NB4 (cell line): ENCODE data around the gene CAPN14.

Experiments used
- DNase-seq: peaks from one replicate; pipeline ENCODE4 v3.0.0; 2010; ENCODE audit warnings: low read depth
- H3K4me3 ChIP-seq: one replicate; pipeline ENCODE4 v1.5.1; 2011; ENCODE audit warnings: mild to moderate bottlenecking, low read depth, low read length, moderate library complexity
- MYC ChIP-seq: IDR thresholded peaks from 2 replicates; pipeline ENCODE4 v1.6.1; 2011; ENCODE audit warnings: low read depth, low read length
- POLR2A ChIP-seq: IDR thresholded peaks from 2 replicates; pipeline ENCODE4 v1.6.1; 2011; ENCODE audit warnings: mild to moderate bottlenecking; ENCODE audit not compliant: insufficient read length; ENCODE audit errors: extremely low read depth
- TF ChIP-seq, protein P1 (sequence below): IDR thresholded peaks from 2 replicates; pipeline ENCODE4 v1.6.1; 2011; ENCODE audit warnings: low read depth, low read length
- TF ChIP-seq, protein P2 (sequence below): IDR thresholded peaks from one replicate; pipeline ENCODE4 v1.5.1; 2012; ENCODE audit warnings: low read depth, low read length

CAPN14 gene

DNA sequence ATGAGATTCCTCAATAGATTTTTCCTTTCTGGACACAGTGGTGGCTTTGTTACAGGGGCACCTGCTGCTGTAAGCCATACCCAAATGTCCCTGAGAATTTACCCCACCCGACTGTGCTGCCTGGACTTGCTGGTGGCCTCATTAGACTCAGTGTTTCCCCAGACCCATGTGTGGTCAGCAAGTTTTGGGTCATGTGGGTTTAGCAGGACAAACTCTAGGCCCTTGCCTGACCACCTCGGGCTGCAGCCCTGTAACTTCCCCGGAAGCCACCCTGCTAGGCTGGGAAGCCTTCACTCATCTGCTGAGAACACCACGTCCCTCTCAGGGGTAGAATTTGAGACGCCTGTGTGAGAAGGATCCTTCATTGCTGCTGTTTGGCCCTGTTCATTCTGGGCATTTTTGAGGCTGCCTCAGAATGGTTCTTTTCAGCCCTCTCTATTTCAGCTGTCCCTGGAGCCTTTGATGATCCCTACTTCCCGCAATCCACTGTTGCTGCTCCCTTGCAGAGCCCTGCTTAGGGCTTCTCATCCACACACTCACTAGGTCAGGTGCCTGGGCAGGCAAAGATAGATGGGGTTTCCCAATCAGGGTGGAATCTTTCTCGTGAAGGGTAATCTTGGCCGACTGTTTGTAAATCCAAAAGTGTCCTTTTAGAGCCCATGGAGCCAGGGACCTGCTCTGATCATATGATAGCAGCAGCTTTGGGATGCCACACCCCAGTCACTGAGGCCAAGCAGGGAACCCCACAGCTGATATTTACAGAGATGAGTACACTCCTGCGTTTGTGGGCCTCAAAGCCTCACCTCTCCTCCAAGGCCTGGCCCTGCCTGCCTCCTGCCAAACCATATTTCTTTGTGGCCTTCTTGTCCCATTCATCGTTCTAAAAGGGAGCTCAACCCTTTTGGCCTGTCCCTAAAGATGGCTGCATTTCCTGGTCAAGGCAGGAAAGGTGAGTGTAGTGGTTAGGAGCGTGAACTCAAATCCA lies 23.4 kb upstream of the CAPN14 start:
- TF ChIP-seq MYC: no peak
- no peak for TF ChIP-seq POLR2A
- TF ChIP-seq, protein P1, sequence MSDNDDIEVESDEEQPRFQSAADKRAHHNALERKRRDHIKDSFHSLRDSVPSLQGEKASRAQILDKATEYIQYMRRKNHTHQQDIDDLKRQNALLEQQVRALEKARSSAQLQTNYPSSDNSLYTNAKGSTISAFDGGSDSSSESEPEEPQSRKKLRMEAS: no peak
- TF ChIP-seq, protein P2, sequence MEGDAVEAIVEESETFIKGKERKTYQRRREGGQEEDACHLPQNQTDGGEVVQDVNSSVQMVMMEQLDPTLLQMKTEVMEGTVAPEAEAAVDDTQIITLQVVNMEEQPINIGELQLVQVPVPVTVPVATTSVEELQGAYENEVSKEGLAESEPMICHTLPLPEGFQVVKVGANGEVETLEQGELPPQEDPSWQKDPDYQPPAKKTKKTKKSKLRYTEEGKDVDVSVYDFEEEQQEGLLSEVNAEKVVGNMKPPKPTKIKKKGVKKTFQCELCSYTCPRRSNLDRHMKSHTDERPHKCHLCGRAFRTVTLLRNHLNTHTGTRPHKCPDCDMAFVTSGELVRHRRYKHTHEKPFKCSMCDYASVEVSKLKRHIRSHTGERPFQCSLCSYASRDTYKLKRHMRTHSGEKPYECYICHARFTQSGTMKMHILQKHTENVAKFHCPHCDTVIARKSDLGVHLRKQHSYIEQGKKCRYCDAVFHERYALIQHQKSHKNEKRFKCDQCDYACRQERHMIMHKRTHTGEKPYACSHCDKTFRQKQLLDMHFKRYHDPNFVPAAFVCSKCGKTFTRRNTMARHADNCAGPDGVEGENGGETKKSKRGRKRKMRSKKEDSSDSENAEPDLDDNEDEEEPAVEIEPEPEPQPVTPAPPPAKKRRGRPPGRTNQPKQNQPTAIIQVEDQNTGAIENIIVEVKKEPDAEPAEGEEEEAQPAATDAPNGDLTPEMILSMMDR: no peak
- DNase-seq: no peak
- H3K4me3 ChIP-seq: no peak overlapping the region

DNA sequence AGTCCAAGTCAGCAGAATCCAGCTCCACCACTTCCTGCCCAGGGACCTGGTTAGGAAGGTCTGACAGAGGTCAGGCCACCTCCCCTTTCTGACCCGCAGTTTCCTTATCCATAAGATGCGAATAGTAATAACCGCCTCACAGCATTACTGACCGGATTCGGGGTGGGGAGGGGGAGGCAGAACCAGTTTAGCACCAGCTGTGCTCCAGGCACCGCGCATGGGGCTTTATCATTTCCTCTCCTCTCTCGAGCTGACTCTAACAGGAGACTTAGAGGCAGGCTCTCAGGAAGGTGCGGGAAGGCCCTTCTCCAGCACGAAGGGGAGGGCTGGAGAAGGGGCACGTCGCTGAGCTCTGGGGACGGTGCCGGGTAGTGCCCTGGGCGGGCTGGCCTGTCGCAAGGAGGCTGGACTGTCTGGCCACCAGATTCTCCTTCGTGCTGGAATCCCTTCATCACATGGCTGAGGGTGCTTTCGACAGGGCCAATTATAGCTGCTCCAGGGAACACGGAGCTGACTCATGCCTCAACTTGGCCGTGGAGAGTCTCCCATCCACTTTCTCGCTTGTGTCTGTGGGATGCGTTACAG lies 22.4 kb upstream of the CAPN14 start:
- H3K4me3 ChIP-seq: no peak overlapping the region
- DNase-seq: no peak
- TF ChIP-seq, protein P2: no peak
- TF ChIP-seq POLR2A (no peak), MYC (no peak)
- TF ChIP-seq, protein P1: no peak

DNA sequence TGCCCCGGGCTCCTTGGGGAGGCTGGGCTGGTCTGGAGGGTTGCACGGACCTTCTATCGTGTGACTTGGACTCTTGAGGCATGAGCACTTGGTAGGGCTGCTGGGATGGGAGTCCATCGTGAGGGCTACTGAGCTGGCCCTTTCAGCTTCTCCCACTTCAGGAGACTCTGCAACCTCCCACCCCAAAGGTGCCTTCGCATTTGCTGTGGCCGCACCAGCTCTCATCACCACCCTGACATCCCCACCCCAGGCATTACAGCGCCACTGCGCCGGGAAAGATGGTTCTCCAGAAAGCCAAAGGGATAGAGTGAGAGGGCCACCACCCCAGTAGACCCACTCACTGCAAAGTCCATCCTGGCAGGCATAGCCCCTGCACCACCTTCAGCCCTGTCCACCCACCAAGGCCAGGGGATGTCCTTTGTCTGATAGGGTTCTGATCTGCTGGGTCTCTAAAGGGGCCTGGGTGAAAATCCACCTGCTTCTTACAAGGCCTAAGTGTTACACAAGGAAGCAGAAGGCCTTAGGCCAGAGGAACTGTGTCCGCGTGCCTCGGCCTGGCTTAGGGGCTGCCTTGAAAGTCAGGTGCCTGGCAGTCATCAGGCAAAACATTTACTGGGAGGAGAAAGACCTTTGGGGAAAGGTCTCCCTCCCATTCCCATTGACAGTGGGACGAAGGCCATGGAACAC lies 21.7 kb upstream of the CAPN14 start:
- no peak for DNase-seq
- no peak for TF ChIP-seq MYC
- TF ChIP-seq POLR2A: no peak
- TF ChIP-seq, protein P2: no peak
- H3K4me3 ChIP-seq: no peak overlapping the region

DNA sequence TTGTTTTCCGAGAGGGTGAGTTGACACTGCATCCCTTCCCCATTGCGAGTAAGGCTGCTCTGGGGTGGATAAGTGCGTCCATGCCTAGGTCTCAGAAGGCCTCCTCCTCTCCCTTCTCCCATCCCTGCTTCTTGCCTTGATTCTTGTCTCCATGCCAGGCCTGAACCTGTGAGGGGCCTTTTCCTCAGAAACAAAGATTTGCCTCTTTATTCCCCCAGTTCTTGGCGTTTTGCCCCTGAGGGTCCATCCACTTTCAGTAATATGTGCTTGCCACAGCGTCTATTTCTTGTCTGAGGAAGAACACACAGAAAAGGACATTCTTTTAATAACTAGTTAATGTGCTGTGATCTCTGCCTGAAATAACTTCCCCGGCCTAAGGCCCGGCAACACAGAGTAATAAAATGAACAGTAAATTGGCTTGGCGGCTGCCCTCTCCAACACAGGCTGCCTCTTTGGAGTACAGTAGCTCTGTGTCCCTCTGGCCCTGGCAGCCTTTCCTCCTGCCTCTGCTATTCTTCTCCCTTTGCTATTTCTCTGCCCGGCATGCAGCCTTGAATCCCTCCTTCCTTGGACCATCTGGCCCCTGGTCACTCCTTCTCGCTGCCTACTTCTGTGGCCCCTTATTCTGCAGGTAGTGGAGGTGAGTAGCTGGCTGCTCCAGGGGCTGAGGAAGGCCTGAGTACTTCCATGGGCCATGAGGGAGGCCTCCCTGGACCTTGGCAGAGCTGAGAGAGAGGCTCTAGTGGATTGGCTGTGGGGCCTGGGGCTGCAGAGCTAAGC lies 21.0 kb upstream of the CAPN14 start:
- H3K4me3 ChIP-seq: no peak overlapping the region
- no peak for DNase-seq
- TF ChIP-seq MYC: no peak
- TF ChIP-seq POLR2A: no peak
- TF ChIP-seq, protein P1: no peak
- TF ChIP-seq, protein P2: no peak

DNA sequence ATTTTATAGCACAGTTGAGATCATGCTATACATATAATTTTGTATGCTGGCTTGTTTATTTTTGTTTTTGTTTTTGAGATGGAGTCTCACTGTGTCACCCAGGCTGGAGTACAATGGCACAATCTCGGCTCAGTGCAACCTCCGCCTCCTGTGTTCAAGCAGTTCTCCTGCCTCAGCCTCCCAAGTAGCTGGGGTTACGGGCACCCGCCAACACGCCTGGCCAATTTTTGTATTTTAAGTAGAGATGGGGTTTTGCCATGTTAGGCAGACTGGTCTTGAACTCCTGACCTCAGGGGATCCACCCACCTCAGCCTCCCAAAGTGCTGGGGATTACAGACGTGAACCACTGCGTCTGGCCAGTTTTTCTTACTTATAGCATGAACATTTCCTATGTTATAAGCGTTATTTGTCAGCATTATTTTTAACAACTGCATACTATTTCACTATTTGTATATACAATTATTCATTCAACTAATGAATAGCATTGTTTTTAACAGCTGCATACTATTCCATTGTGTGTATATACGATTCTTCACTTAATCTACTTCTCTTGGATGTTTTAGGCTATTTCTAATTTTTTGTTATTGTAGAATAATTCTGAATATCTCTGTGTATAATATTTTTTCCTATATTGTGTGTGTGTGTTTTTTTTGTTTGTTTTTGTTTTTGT lies 20.2 kb upstream of the CAPN14 start:
- TF ChIP-seq POLR2A (no peak), MYC (no peak)
- TF ChIP-seq, protein P2: no peak
- TF ChIP-seq, protein P1: no peak
- DNase-seq: no peak
- no peak overlapping the region for H3K4me3 ChIP-seq
